Kidney (tissue), 14 donors: ENCODE data around the gene SMIM22. TPM values are rescaled to one million over a fixed set of nuclear protein-coding genes. Genes with fewer than 3 reads are reported as not detected.

Source experiments
- DNase-seq, 5 donors: peaks; one replicate each; pipeline ENCODE4 v3.0.0-alpha.2; 2013 to 2020
- FAIRE-seq: peaks from 2 replicates; lab custom pipeline; 2012; peaks lifted over from hg19 to GRCh38; lab: Jason Lieb, UNC
- H3K27ac ChIP-seq, 2 donors: one replicate each; pipeline ENCODE4 v1.7.0; 2013; ENCODE audit warnings: low read depth in 2 of 2, low read length in 2 of 2, inconsistent platforms in 1 of 2
- H3K27me3 ChIP-seq: one replicate; pipeline ENCODE4 v1.7.1; 2013; ENCODE audit warnings: low read length, inconsistent platforms; ENCODE audit not compliant: control insufficient read depth, insufficient read depth
- H3K36me3 ChIP-seq, 3 donors: one replicate each; pipeline versions ENCODE4 v1.7.0 to v1.7.1; 2013; ENCODE audit warnings: low read length in 3 of 3, control low read depth in 1 of 3, inconsistent platforms in 1 of 3; ENCODE audit not compliant: insufficient read depth in 3 of 3, control insufficient read depth in 2 of 3
- H3K4me1 ChIP-seq, 3 donors: one replicate each; pipeline versions ENCODE4 v1.7.0 to v1.7.1; 2013; ENCODE audit warnings: low read length in 3 of 3, inconsistent platforms in 1 of 3, low read depth in 1 of 3; ENCODE audit not compliant: control insufficient read depth in 2 of 3, insufficient read depth in 2 of 3
- H3K4me3 ChIP-seq, 3 donors: one replicate each; pipeline versions ENCODE4 v1.7.0 to v1.8.1; 2013; ENCODE audit warnings: low read length in 3 of 3, control low read depth in 1 of 3, inconsistent platforms in 1 of 3
- H3K9ac ChIP-seq, 3 donors: one replicate each; pipeline versions ENCODE4 v1.7.0 to v1.7.1; 2013; ENCODE audit warnings: low read length in 3 of 3, control low read depth in 1 of 3, inconsistent platforms in 1 of 3
- H3K9me3 ChIP-seq, 3 donors: one replicate each; pipeline versions ENCODE4 v1.7.0 to v1.7.1; 2013; ENCODE audit warnings: low read length in 3 of 3, control low read depth in 1 of 3, inconsistent platforms in 1 of 3; ENCODE audit not compliant: control insufficient read depth in 2 of 3, insufficient read depth in 1 of 3
- CTCF ChIP-seq: IDR thresholded peaks from 3 replicates; pipeline ENCODE4 v1.5.1; 2012; ENCODE audit warnings: mild to moderate bottlenecking, moderate library complexity, borderline replicate concordance; ENCODE audit not compliant: insufficient read depth; ENCODE audit errors: extremely low read depth
- intact Hi-C: fragments of 100-400 bp; cut with DNase I; formaldehyde crosslinking; loops from one replicate; pipeline ENCODE4 v1.11.1; 2022
- polyA plus RNA-seq: library from polyadenylated mRNA; stranded (reverse); fragments of 350-450 nt; fragmentation: Illumina TruSeq; extraction: RNeasy Lipid Tissue Mini Kit (QIAGEN cat#74804); gene quantifications from one replicate; pipeline ENCODE4 v1.2.3, GENCODE V29; 2014; ENCODE audit warnings: low read depth, low replicate concordance; ENCODE audit not compliant: insufficient read depth
- total RNA-seq: library from RNA; stranded (reverse); fragmentation: NEBNext Ultra II Directional; extraction: Animal tissue kit (Norgen Biotek cat#: 25700); gene quantifications from one replicate; pipeline ENCODE4 v1.2.1, GENCODE V29; 2021
- donor health status: control.
- donor health status: control.
- donor health status: control.
- donor health status: control.
- donor health status: control.
- donor health status: DM: yes; HTN: yes; CAD: no.
- donor health status: Normal renal cell carcinoma (clear cell type).

The SMIM22 gene
- total and polyA plus RNA-seq, 2 donors from 2014 or later, result 36.5 to 74.2 TPM

- H3K4me3 ChIP-seq, result no peak overlapping the region
- DNase-seq (peak in 1 of 5 donors; percentile 68), FAIRE-seq (no peak)
- no peaks in the 10 kb centered on the region for H3K27me3 ChIP-seq
- intact Hi-C loops, result no loop called here
- H3K36me3 ChIP-seq, result peaks cover 0 to 10% (median 2%) of the 10 kb centered on the region in 3 donors
- peaks cover 0 to 14% (median 0%) of the 10 kb centered on the region in 3 donors for H3K4me1 ChIP-seq
- no peak overlapping the region for H3K27ac ChIP-seq
- no peak for TF ChIP-seq CTCF
- H3K9ac ChIP-seq, result no peak overlapping the region
- no peaks in the 10 kb centered on the region for H3K9me3 ChIP-seq
Observed at GRCh38 chr16:4797805-4798252, 2.7 kb downstream of the SMIM22 start.

- peaks cover 0 to 14% (median 0%) of the 10 kb centered on the region in 3 donors for H3K4me1 ChIP-seq
- H3K9ac ChIP-seq, result no peak overlapping the region
- FAIRE-seq (no peak), DNase-seq (peak in 1 of 5 donors; percentile 71)
- H3K4me3 ChIP-seq, result no peak overlapping the region
- intact Hi-C loops, result no loop called here
- H3K9me3 ChIP-seq, result no peaks in the 10 kb centered on the region
- TF ChIP-seq CTCF, result no peak
- no peak overlapping the region for H3K27ac ChIP-seq
- H3K36me3 ChIP-seq, result peaks cover 0 to 10% (median 2%) of the 10 kb centered on the region in 3 donors
- no peaks in the 10 kb centered on the region for H3K27me3 ChIP-seq
Observed at GRCh38 chr16:4798456-4798855, 3.3 kb downstream of the SMIM22 start.

GRCh38 chr16:4799171-4799855, 4.1 kb downstream of the SMIM22 start:
- H3K27me3 ChIP-seq, result no peaks in the 10 kb centered on the region
- peaks cover 0 to 14% (median 0%) of the 10 kb centered on the region in 3 donors for H3K4me1 ChIP-seq
- no peak overlapping the region for H3K9ac ChIP-seq
- H3K36me3 ChIP-seq, result peaks cover 0 to 11% (median 2%) of the 10 kb centered on the region in 3 donors
- TF ChIP-seq CTCF, result no peak
- no peak for DNase-seq
- FAIRE-seq, result no peak
- no peaks in the 10 kb centered on the region for H3K9me3 ChIP-seq
- H3K27ac ChIP-seq, result no peak overlapping the region
- intact Hi-C loops, result no loop called here
- H3K4me3 ChIP-seq, result no peak overlapping the region
